ENCODE results near the gene CNTN4.
"Not testable (repeated sequence)": the region's sequence is repeated elsewhere in the genome, so short reads cannot be mapped to it uniquely, and the experiment has no call there.

CNTN4 gene

DNA sequence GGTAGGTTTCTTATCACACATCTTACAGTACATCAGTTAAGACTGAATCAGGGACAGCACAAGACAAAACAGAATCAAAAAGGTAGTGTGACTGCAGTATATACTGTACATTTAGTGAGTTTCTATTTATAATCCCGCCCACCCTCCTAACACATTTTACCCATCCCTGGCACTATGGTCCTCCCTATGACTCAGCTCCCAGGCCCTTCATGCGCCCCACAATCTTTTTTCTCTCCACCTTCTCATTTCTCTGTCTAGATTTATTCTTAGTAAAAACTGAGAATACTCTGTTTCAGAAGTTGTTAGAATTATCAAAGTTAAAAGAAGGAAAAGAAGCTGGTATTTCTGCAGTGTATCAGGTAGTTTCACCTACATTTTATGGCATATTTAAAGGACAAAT lies 427.3 kb downstream of the CNTN4 start:
- DNase-seq: no peak

GRCh38 chr3:2526926-2527325 lies 428.3 kb downstream of the CNTN4 start:
- no peak for DNase-seq

- not testable (repeated sequence) for DNase-seq
Observed at GRCh38 chr3:2527328-2527727, 428.7 kb downstream of the CNTN4 start.

DNA sequence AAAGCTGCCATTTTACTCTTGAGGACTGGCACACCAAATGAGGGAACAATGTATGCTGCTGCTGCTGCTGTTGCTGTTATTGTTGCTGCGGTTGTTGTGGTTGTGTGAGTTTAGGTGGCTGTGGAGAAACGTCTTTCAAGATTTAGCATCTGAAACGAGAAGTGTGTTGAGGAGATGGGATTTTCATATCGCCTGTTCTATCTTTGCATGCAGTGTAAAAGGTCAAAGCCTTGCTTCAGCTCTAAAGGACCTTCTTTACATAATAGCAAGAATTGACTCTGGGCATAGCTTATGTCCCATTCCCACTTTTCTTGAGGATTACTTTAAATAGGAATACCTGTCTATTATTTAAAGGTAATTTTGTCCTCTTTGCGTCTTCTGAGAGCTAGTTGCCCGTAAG lies 436.1 kb downstream of the CNTN4 start:
- not testable (repeated sequence) for DNase-seq

GRCh38 chr3:2535206-2535605 lies 436.5 kb downstream of the CNTN4 start:
- DNase-seq: no peak

GRCh38 chr3:2536575-2536974 lies 437.9 kb downstream of the CNTN4 start:
- no peak for DNase-seq

- DNase-seq: no peak
Observed at GRCh38 chr3:2540115-2540514, 441.4 kb downstream of the CNTN4 start.

DNA sequence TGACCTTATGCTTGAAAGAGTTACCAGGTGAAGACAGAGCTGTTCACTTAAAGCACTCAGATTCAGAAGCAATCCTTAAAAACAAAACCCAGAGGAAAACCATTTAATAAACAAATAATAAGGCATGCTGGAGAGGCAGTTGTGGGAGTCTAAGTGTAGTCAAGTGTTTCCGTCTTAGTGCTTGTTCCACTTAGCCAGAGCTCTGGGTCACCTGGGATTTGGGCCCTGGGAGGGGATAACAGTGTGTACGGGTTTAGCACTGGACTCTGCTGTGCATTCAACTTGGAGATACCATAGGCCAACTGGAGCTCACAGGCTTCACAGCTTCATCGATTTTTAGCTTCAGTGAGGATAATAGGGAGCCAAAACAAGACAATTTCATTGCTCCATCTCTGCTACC lies 444.6 kb downstream of the CNTN4 start:
- no peak for DNase-seq

DNA sequence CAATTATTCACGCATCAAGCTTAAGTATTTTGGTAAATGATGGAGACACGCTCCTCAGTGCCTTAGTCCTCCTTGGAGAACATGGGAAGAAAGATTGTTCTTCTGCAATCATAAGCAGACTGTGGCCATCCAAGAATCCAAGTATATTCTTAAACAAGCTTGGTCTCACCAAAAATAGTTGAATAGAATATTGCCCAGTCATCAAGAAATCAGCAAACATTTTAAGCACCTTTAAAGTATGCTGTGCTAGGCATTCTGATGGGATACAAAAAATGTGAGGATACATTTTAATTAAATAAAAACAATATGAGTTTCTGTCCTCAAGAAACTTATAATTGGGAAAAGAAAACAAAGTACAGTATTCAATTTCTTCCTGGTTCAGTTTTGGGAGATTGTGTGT lies 445.5 kb downstream of the CNTN4 start:
- no peak for DNase-seq

DNA sequence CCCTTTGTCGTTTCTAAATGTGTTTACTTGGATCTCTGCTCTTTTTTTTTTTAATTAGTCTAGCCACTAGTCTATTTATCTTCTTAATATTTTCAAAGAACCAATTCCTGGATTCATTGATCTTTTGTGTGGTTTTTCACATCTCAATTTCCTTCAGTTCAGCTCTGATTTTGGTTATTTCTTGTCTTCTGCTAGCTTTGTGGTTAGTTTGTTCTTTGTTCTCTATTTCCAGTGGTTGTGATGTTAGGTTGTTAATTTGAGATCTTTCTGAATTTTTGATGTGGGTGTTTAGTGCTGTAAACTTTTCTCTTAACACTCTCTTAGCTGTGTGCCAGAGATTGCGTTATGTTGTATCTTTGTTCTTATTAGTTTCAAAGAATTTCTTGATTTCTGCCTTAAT lies 446.1 kb downstream of the CNTN4 start:
- no peak for DNase-seq

DNA sequence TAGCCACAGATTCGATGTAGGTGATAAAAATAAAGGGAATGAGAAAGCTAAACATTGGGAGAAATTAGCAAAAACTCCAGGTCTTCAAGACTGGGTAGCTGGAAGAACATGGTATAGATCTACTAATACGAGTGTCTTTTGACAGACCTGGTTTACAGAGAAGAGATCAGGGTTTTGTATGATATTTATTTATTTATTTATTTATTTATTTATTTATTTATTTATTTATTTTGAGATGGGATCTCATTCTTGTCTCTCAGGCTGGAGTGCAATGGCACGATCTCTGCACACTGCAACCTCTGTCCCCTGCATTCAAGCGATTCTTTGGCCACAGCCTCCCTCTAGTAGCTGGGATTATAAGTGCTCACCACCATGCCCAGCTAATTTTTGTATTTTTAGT lies 448.4 kb downstream of the CNTN4 start:
- no peak for DNase-seq

- DNase-seq: no peak
Observed at GRCh38 chr3:2554656-2555055, 456.0 kb downstream of the CNTN4 start.

DNA sequence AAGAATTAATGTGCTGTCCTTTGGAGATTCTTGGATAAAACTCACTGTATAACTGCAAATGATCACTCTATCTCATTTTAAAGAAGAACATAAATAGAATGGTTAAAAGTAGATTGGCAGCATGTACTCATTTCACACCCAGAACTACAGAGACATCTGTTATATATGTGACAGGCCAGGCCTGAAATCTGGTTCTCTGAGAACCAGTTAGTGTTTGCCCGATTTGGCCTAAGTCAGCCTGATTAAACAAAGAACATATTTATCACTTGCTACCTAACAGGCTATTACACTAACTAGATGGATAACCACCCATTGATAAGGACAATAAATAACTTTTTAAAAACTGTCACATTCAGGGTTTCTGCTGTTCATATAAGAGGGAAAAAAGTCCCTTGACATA lies 460.1 kb downstream of the CNTN4 start:
- no peak for DNase-seq

DNA sequence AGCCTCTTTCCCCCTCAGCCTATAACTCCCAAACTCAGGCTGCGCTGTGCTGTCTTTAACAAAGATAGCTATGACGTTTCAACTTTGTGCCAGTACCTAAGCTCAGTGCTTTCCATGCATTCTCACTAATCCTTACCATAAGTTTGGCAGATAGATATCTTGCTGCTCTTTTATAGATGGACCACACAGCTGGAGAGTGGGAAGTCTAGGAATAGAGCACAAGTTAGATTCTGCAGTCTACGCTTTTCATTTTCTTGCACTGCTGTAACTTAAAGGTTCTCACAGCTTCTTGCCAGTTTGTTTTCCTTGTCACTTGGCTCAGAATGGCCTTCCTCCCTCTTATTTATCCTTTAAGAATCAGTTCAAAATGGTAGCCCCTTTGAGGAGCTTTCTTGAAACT lies 468.8 kb downstream of the CNTN4 start:
- no peak for DNase-seq

DNA sequence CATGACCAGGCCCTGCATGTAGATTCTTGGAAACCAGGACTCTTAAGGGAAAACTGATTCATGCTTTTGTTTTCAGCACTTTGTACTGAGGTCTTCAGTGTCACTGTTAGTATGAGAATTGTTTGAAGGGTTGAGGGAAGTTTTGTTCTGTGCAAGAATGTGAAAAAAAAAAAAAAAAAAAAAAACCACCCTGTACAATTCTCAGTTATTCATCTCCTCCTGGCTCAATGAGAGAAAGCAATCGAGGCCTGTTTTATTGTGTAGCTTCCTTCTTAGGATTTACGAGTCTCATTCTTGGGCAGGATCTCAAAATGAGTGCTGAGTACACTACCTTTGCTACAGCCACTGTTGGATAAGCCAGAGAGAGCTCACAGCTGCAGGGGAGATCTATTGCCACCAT lies 469.5 kb downstream of the CNTN4 start:
- DNase-seq: no peak

- no peak for DNase-seq
Observed at GRCh38 chr3:2568929-2569328, 470.3 kb downstream of the CNTN4 start.

DNA sequence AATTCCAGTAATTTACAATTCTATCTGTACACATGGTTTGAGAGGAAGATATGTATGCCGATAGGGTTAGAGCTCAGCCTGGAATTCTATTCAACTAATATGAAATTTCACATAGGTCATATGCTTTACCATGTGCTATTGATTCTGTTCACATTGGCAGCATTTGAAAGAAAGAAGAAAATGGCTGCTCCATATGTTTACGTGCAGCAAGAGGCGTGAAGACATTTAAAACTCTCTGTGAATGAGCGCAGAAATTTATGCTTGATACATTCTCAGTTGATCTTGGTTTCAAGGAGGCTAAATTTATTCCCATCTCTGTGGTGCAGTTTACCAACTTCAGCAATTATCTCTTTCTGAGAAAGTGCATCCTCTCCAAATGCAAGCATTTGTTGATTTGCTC lies 478.9 kb downstream of the CNTN4 start:
- DNase-seq: no peak

GRCh38 chr3:2578560-2578959 lies 479.9 kb downstream of the CNTN4 start:
- DNase-seq: no peak

GRCh38 chr3:2579206-2579605 lies 480.5 kb downstream of the CNTN4 start:
- no peak for DNase-seq

- DNase-seq: no peak
Observed at GRCh38 chr3:2583046-2583445, 484.4 kb downstream of the CNTN4 start.

- DNase-seq: no peak
Observed at GRCh38 chr3:2589336-2589969, 490.8 kb downstream of the CNTN4 start.

GRCh38 chr3:2595486-2595885 lies 496.8 kb downstream of the CNTN4 start:
- no peak for DNase-seq

DNA sequence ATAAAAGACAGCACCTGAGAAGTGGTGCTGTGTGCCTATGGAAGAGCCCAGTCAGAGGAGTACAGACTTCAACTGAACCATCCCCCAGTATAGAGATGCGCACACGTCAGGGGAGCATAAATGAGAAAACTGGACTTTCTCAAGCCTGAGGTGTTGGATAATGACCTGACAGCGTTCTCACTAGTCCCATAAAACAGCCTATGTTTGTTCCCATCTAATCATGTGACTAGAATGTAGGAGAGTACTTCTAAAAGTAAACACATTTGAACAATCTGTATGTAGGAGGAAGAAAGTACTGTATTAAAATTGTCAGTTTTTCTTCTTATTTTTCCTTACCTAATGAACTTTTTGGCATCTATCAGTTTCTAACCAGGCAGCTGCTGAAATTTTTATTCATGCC lies 498.9 kb downstream of the CNTN4 start:
- DNase-seq: no peak

DNA sequence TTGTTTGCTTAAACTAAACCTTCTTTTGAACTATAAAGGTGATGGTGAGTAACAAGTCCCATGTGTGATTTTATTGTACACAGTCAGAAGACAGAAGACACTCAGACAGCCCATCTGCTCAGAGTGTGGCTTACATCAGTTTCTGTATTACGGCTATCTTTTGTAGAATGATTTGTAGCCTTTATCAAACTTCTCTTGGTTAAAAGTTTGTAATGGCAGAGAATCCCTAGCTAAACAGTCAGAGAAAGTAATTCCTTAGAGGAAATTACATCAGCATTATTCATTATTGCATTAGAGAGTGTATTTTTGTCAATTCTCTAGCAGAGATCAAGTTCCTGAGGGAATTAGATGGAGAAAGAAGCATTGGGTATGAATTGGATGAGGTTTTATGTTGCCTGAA lies 500.8 kb downstream of the CNTN4 start:
- no peak for DNase-seq

DNA sequence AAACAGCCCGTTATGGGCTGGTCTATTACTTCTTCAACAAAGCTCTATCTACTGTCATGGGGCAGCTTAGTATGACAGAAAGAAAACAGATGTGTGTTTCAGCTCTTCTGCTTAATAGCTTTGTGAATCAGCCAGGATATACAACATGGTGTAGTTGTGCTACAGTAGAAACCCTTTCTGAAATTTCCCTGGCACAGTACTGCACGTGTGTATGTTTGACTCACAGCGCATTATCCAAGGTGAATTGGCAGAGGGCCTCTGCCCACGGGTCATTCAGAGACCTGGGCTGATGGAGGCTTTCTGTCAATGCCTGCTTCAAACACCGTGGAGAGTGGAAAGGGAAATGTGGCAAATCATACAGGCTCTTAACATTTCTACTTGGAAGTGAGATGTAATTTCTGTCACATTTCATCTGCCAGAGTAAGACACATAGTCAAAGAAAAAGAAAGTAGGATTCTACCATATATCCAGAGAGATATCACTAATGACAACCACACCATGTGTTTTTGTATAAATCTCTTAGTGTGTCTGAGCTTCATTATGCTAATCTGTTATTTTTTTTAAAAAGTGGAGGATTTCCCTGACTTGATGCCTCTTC lies 505.1 kb downstream of the CNTN4 start:
- no peak for DNase-seq

Measured in NCI-H2107 (cell line).